ENCODE results near the gene HNRNPA3.

DNA sequence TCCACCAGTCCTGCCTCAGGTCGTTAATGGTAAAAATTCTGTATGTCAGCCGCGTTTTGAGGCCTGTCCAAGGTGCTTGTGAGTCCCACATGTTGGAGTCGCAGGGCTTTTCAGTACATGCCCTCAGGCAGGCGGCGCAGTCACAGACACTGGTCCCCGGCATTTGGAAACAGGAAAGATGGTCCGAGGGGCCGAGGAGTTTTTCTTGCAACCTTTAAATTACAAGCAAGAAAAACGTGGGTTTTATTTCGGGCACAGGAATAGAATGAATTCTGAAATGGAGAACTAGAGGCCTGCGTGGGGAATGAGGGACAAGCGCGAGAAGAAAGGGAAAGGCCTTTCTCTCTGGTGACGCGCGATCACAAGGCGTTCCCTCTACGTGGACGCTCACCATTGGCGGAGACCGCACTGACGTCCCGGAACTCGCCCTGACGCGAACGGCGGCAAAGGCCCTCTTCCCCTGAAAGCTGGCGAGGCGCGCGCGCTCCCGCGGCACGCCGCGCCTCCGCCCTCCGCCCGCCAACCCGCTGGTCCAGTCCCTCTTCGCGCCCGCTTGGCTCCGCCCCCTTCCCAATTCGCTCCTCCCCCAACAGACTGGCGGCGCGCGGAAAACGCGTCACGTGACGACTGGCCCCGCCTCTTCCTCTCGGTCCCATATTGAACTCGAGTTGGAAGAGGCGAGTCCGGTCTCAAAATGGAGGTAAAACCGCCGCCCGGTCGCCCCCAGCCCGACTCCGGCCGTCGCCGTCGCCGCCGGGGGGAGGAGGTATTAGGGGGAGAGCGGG, at the start of gene HNRNPA3:
- TF ChIP-seq, protein P1, sequence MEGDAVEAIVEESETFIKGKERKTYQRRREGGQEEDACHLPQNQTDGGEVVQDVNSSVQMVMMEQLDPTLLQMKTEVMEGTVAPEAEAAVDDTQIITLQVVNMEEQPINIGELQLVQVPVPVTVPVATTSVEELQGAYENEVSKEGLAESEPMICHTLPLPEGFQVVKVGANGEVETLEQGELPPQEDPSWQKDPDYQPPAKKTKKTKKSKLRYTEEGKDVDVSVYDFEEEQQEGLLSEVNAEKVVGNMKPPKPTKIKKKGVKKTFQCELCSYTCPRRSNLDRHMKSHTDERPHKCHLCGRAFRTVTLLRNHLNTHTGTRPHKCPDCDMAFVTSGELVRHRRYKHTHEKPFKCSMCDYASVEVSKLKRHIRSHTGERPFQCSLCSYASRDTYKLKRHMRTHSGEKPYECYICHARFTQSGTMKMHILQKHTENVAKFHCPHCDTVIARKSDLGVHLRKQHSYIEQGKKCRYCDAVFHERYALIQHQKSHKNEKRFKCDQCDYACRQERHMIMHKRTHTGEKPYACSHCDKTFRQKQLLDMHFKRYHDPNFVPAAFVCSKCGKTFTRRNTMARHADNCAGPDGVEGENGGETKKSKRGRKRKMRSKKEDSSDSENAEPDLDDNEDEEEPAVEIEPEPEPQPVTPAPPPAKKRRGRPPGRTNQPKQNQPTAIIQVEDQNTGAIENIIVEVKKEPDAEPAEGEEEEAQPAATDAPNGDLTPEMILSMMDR (conservative IDR thresholded peaks at IDR 0.05; ENCODE audit: low read length), result peak; percentile 47; the same call in 1 of the 2 replicates
- no peak for TF ChIP-seq EZH2phosphoT487 (IDR thresholded peaks at IDR 0.05; ENCODE audit: borderline replicate concordance, low read depth, low read length)

All from OCI-LY7 (cell line).